CD4-positive, alpha-beta T cell treated with Interleukin-4 for 1 hour (primary cell): ENCODE data around the gene HNRNPUL1.
"Not testable (repeated sequence)": the region's sequence is repeated elsewhere in the genome, so short reads cannot be mapped to it uniquely, and the experiment has no call there.

Experiments
- DNase-seq, 2 donors: peaks; one replicate each; pipeline ENCODE4 v3.0.0-alpha.2; 2020 to 2022

Gene HNRNPUL1

DNA sequence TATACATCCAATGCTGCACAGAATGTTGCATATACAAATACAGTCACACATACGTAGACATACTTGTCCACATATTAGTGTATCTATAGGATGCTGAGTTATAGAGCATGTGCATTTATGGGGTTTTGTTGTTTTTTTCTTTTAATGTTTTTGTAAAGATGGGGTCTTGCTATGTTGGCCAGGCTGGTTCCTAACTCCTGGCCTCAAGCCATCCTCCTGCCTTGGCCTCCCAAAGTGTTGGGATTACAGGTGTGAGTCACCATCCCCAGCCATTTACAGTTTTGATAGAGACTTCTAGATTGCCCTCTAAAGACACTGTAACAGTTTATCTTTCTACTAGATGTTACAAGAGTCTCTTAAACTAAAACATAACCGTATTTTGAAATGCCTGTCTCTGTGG, 14.3 kb downstream of the HNRNPUL1 start:
- DNase-seq, result no peak

DNA sequence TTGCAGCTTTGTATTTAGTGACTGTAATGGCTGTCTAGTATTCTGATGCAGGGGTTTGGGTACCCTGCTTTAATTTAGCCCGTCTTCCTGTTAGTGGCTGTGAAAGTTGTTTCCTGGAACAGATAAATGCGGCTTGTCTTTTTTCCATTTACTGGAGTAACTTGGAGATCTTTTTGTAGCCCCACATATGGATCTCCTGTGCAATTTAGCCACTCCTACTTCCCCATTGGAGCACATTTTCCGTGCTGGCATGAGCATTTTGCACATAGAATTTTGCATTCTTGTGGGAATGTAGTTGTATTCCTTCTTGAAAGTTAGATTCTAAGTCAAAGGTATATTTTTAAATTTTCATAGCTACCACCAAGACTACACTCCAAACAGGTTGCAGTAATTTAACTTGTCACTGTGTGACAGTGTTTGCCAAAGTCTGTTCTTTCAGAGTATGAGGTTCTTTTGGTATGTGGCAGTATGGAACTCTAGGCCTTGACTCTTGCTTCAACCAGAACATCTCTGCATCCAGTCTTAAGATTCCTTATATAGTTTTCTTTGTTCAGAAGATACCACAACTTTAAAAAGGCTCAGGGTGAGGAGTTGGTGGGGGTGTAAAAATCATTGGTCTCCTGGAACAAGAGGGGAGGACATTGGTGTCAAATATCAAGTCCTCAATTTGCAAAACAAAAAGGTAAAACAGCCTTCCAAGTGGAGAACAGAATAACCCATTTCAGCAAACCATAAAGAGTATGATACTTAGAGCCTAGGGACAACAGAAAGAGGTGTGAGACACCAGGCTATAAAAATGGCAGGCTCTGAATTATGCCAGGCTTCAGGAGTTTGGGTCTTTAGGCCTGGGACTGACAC, 24.7 kb downstream of the HNRNPUL1 start:
- DNase-seq, result no peak

DNA sequence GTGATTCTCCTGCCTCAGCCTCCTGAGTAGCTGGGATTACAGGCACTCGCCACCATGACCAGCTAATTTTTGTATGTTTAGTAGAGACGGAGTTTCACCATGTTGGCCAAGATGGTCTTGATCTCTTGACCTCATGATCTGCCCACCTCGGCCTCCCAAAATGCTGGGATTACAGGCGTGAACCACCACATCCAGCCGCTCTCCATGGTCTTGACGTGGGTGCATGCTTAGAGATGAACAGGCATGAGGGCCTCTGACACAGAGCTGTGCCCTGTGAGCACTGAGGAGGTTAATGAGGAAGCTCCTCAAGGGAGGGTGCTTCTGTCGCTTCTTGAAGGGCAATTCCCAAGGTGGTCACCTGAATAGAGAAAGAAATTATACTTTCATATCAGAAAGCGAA, 25.6 kb downstream of the HNRNPUL1 start:
- not testable (repeated sequence) for DNase-seq

DNA sequence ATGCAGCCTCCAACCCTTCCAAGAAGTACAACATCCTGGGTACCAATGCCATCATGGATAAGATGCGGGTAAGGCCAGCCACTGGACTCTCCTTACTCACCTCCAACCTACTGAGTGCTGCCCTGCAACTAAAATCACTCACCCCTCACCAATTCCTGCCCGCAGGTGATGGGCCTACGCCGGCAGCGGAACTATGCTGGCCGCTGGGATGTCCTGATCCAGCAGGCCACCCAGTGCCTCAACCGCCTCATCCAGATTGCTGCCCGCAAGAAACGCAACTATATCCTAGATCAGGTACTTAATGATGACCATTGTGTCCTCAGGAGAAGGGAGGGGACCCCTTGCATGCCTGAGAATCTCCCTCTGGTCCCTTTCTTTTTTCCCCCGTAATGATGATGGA, 30.2 kb downstream of the HNRNPUL1 start:
- DNase-seq, result no peak

DNA sequence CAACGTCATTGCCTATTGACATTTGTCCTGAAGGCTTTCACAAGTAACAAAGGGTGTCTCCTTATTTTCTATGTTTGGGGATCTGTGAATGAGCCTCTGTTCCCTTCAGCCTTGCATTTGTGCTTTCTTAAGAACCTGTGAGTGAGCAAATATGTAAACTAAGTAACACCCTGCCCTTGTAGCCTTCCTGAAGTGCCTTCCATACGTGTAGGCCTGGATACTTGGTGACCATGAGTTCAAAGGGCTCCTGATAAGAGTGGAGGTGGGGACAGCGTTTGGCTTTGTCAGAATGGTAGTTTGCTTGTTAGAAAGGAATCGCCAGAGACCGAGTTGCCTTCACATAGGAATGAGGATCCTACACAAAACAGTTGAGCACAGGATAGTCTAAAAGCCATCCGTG, 31.3 kb downstream of the HNRNPUL1 start:
- no peak for DNase-seq

DNA sequence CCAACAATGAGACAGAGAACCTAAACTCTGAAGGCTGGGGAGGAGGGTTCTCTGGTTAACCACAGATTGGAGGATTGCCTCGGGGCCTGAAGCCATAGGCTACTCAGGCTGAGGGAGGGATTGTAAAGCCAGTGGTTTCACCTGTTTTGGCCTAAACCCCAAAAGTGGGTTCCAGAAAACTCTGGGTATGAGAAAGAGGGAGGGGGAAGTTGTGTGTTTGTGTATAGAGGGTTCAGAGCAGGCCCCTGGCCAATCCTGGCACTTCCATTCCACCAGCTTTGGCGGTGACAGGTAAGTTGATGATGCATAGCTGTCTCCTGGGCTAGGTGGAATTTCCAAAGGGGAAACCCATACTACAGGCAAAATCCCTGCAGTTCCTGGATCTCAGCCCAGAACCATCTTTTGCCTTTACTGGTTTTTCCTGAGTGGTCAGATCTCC, 32.3 kb downstream of the HNRNPUL1 start:
- peak in 1 of 2 donors; percentile 47 for DNase-seq

DNA sequence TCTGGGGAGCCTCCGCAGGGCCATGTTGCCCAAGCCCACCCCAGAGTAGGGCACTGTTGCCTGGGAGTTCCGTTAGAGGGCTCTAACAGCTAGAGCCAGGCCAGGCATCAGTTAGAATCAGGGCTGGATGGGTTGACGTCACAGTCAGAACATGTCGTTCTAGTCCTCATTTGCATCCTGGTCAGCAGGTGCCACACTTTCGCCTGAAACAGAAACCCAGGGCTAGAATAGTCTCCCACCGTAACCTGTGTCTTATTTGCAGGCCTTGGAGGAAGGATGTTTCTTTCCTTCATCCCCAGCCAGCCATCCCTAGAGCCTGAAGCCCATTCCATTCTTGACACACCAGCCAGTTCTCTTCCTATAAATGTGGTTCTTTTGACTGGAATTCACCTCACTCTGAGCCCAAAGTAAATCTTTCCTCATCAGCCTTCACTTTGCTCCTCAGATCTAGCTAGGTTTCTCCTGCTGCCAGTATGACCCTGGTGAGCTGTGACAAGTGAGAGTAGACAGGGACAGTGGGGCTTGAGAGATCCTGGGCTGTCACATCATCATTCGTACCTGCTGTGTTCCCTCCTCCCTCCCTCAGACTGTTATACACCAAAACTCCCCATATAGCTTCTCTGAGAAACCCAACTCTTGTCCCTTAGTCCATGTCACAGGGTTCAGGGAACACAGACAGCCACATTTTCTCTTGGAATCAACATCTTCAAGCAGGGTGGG, 33.6 kb downstream of the HNRNPUL1 start:
- DNase-seq, result peak; percentile 58 to 75

DNA sequence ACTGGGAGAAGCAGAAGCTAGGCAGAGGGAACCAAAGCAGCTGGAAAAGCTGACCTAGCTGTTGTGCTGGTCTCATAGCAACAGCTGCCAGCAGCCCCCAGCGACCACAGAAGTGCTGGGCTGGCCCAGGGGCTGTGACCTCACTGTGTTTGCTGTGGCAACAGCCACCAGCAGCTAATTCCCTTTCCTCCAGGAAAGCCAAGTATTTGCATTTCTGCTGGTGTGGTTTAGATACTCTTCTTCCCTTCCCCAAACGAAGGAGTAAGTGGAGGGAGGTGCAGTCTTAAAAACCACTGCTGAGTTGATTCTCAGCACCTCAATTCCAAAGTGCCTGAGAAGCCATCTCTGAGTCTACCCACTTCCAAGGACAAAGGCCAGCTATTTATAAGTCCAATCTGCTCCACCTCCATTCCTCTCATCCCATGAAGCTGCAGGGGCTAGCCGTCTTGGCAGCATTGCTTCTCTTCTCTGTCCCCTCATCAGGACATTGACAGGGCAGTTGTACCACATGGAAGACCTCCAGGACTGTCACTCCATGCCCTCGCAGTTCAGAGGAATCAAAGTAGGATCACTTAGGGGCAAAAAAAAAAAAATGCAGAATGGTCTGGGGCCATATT, 34.3 kb downstream of the HNRNPUL1 start:
- DNase-seq, result peak; percentile 78 to 85

DNA sequence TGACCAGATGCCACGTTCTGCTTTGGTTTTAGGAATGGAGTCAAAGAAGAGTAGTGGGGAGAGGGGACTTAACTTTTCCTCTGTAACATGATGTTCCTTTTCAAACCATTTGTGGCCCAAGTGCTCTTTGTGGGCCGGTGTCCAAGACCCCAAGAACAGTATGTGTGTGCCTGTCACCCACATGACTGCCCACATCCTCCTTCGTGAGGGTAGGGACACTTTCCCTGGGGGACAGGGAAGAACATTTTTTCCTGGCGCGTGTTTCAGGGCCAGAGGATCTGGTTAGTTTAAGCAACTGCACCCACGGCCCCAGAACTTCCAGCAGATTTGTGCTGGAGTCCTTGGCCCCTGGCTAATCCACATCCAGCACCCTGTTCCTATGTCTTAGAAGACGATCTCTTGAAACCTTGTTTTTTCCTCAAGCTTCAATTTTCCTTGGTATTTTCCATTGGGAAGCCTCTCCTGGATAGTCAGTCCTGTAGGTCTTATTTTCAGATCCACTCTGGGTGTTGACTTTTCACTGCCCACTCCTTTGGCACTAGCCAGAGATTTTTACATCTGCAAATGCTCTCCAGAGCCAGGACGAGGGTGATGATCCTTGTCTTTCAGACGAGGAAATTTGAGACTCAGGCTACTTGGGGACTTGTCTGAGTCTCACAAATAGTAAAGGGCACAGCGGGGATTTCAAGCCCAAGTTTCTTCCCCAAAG, 35.0 kb downstream of the HNRNPUL1 start:
- DNase-seq, result no peak

DNA sequence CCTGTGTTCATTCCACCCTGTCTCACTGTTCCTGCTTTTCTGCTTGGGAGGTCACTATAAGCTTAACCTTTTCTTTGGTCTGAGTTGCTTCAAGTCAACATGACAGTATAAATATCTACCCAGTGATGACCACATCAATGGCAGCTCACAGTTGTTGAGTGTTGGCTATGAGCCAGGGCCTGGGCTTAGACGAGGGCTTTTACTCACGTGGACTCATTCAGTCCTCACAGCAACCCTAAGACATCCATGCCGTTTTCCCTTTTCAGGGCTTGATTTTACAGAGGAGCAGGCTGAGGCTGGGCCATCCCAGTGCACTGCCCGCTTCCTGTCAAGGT, 35.5 kb downstream of the HNRNPUL1 start:
- DNase-seq, result peak; percentile 43 to 63

DNA sequence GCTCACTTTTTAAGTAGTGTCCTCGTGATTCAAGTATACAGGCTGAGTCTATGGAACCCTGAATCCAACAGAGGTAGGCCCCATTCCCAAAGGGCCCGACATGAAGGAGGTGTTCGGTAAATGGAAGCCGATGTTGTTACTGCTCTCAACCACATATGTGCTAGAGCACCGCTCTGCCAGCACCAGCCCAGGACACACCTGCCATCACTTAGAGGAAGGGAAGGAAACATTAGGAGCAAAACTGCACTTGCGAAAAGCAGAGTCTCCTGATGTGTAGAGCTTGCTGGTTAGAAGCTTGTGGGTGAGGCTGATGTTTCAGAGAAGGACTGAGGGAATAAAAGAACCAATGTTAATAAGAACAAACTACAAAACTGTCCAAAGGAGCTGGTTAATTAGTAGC, 36.4 kb downstream of the HNRNPUL1 start:
- DNase-seq, result no peak

DNA sequence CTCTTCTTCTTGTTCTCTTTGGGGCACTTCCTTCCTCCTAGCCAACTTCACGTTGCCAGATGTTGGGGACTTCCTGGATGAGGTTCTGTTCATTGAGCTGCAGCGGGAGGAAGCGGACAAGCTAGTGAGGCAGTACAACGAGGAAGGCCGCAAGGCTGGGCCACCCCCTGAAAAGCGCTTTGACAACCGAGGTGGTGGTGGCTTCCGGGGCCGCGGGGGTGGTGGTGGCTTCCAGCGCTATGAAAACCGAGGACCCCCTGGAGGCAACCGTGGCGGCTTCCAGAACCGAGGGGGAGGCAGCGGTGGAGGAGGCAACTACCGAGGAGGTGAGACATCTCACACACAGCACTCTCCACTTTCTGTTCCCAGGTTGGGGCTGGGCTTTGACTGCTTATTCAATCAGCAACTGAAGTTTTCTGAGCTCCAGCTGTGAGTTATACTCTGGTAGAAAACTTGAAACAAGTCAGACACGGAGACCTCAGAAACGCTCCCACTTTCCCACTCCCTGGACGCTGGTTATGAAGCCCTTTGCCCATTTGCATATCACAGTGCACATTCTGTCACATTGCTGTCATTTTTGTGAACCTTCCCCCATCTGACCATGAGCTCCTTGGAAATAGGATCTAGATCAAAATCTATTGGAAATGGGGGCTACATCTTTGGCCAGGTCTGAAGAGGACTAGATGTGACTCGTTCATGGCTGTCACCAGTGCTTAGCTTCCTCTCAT, 38.6 kb downstream of the HNRNPUL1 start:
- peak; percentile 74 to 77 for DNase-seq

DNA sequence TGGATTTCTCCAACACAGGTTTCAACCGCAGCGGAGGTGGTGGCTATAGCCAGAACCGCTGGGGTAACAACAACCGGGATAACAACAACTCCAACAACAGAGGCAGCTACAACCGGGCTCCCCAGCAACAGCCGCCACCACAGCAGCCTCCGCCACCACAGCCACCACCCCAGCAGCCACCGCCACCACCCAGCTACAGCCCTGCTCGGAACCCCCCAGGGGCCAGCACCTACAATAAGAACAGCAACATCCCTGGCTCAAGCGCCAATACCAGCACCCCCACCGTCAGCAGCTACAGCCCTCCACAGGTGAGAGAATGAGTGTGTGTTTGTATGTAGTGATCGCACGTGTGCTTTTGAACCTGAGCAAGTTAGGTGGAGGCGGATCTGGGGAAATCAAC, 39.8 kb downstream of the HNRNPUL1 start:
- DNase-seq, result peak; percentile 50 to 62

DNA sequence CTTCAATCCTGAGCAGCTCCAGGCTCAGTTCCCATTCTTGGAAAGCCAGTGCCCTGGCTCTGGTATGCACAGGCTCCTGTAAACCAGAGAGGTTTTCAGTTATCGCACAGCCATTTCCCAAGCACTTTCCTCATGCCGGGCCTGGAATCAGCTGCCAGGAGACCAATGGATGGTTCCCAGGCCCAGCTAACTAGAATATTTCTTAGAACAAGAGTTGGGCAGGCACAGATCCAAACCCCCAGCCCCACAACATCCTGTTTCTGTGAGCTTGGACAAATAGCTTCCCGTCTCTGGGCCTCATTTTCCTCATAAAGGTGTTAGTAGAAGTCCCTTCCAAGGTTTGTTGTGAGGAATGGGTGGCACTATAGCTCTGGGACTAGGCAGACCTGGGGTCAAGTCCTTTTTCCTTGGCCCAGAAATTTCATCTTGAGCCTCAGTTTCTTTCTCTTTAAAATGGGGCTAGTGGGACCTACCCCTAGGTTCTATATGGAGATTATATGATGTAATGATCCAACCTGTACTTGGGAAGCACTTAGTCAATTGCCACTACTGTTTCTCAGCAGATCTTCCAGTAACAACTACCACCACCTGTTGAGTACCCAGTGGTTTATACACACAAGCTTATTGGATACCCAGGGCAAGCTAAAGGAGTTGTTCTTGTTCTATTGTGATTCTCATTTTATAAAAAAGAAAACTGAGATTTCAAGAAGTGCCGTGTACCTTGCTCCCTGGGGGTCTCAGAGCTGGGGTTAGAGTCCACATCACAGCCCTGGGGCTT, 40.7 kb downstream of the HNRNPUL1 start:
- no peak for DNase-seq

DNA sequence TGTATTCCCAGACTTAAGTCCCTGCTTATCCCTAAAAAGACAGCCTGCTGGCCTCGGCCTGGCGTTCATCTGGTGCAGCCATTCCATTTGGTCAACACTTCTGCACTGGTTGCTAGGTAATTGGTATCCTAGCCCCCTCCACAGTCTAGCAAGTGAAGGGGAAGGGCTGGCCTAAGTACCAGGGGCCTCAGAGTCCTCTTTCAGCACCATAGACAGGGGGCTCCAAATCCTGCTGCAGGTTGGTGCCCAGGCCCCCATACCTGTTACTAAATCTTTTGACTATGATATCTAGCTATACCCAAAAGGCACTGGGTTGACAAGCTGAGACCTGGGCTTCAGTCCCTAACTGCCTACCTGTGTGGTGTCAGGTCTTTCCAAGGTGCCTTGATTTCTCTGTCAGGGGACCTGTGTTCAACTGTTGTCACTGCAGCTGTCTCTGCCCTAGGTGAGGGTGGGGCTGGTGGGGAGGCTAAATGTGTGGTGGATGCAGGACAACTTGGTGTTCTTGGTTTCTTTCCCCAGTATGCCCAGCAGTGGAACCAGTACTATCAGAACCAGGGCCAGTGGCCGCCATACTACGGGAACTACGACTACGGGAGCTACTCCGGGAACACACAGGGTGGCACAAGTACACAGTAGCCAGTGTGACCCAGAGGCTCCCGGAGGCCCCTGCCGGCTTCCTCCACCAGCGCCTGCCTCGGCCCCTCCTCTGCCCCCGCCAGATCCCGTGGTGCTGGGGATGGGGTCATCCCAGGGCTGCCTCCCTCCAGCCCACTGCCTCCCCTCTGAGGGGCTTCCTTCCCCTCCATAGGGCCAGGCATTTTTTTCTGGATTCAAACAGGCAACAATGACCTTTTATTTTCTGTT, 42.0 kb downstream of the HNRNPUL1 start:
- DNase-seq, result no peak

DNA sequence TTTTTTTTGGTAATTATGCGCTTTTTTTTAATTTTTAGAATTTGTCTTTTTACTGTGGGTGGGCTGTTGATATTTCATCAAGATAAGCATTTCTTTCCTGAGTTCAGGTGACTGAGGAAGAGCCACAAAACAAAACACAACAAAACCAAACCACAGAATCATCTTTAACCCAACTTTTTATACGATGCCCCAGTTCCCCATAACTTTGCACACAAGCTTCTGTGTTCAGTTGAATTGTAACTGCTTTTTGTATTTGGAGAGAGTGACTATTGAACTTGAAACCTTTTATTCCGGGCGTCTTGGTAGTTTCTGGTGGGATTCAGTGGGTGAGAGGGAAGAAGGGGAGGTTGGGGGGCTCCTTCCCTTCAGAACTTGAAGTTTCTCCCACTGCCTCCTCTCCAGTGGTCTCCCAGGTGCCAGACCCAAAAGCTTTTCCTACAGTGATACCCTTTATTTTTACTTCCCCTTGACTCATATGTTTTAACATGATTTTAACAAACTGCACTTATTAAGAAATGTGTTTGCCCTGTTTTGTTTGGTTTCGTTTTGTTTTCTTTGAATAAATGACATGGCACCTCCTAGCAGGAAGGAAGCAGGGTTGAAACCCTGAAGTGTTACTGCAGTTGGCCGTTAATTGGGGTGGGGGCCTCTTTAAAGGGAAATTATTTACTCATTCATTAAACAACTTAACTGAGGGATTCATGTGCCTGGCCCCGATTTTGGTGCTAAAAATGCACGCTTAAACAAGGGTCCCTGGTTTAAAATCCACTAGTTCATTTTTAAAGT, 43.1 kb downstream of the HNRNPUL1 start:
- DNase-seq, result peak in 1 of 2 donors; percentile 81

DNA sequence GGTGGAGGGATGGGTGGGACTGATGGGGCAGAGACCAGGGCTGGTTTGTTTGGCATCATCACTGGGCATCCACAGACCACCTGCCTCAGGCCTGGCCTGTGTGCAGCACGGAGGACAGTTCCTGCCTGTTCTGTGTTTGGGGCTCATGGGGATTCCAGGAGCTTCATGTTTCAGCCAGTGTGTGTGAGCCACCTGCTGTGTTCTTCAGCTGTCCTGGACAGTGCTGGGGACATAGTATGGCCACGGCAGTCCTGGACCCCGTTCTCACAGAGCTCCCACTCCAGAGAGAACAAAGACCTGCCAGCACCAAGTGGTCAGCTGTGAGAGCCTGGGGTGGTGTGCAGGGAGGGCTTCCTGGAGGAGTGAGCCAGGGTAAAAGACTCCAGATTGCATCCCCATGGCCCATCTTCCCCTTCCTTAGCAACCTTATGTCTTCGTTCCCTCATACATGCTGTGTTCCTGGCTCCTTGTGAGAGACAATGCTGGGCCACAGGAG, 43.8 kb downstream of the HNRNPUL1 start:
- no peak for DNase-seq

DNA sequence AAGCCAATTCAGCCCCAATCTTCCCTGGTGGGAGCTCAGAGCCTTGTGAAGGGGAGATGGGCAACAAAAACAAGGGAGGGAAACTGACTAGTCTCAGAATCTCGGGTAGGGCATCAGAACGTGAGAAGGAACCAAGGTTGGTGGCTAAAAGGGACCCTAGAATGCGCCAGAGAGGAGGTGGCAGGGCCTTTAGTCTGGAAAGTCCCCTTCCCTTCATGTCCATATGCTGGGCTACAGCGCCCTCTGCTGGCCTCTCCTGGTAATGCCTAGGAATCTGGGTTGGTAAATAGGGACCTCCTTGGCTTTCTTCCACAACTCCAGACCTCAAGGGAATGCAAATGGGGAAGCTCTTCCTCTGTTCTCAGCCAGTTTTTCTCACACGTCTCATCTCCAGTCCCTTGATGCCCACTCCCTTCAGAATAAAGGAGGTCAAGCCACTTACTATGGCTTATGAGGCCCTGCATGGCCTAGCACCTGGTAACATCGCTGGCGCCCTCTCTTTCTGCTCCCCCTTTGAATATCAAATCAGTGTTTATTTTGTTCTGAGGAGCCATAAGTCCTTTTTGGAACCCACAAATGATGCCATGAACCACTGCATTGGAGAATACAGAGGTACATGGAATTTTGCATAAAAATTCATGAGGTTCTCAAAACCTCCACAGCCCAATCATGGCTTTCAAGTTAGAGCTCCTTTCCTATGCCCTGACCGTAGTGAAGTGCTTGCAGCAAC, 44.4 kb downstream of the HNRNPUL1 start:
- DNase-seq, result peak; percentile 90 to 93
